Inflammatory macrophage (primary cell): Measurements from ENCODE around the gene MTARC1.

Experiments
- DNase-seq, 2 donors: peaks; one replicate each; pipeline ENCODE4 v3.0.0-alpha.2; 2020 to 2022

Gene MTARC1

DNA sequence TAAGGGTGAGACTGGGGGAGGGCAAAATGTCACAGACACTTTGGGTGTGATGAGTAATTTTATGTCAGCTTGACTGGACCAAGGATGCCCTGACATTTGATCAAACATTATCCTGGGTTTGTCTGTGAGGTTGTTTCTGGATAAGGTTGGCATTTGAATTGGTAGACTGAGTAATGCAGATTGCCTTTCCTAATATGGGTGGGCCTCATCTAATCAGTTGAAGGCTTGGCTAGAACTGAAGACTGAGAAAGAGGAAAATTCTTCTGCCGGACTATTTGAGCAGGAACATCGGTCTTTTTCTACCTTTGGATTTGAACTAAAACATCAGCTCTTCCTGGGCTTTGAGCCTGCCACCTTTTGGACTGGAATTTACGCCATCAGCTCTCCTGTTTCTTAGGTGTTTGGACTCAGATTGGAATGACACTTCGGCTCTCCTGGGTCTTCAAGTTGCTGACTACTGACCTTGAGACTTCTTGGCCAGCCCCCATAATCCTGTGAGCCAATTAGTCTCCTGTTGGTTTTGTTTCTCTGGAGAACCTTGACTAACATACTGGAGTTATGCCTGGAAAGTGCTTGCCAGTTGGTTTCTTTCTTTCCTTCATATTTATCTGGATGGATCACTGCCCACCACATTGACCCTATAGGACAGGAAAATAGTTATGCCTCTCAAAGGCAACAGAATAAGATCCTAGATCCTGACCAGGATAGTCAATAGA lies 47.6 kb downstream of the MTARC1 start:
- no peak for DNase-seq
